Measurements from ENCODE around the gene TEC. TPM values are rescaled to one million over a fixed set of nuclear protein-coding genes. Genes with fewer than 3 reads are reported as not detected.

The TEC gene
- polyA plus RNA-seq, 1 donor from 2014 or later: not detected

- no peaks in the 10 kb centered on the region for H4K20me1 ChIP-seq (ENCODE audit: insufficient read depth)
- H3K4me2 ChIP-seq (ENCODE audit: low read length): no peak overlapping the region
- H3K79me2 ChIP-seq (replicated peaks; ENCODE audit: insufficient read depth, low read length): no peaks in the 10 kb centered on the region
- no peaks in the 10 kb centered on the region for H3F3A ChIP-seq (ENCODE audit: insufficient read depth, low read length, poor library complexity, severe bottlenecking)
- H3K27ac ChIP-seq (ENCODE audit: low read length): no peak overlapping the region
- no peaks in the 10 kb centered on the region for H3K9me2 ChIP-seq (ENCODE audit: insufficient read depth, low read length)
- no peak for TF ChIP-seq POLR2AphosphoS5 (IDR thresholded peaks at IDR 0.05)
- no peak for TF ChIP-seq EP300 (conservative IDR thresholded peaks at IDR 0.05; ENCODE audit: poor library complexity, severe bottlenecking)
- no peak for TF ChIP-seq TAF1 (IDR thresholded peaks at IDR 0.05; ENCODE audit: low read depth)
- H3K27me3 ChIP-seq (ENCODE audit: insufficient read depth, low read depth, low read length): no peaks in the 10 kb centered on the region
- H3K9ac ChIP-seq (ENCODE audit: low read length): no peak overlapping the region
- no peak overlapping the region for H3K4me3 ChIP-seq (ENCODE audit: low read length)
- H3K9me3 ChIP-seq (ENCODE audit: low read length): no peaks in the 10 kb centered on the region
- no peak overlapping the region for H2AFZ ChIP-seq (ENCODE audit: low read depth, low read length)
- H3K36me3 ChIP-seq (ENCODE audit: insufficient read depth, low read length): no peaks in the 10 kb centered on the region
These were observed 97.0 kb downstream of the TEC start for GRCh38 chr4:48172651-48173050.

- Histone ChIP-seq H3K9ac (ENCODE audit: low read length) (no peak overlapping the region), H3K27ac (ENCODE audit: low read length) (no peak overlapping the region), H3K4me3 (ENCODE audit: low read length) (no peak overlapping the region), H3K36me3 (ENCODE audit: insufficient read depth, low read length) (no peaks in the 10 kb centered on the region), H3K9me3 (ENCODE audit: low read length) (no peaks in the 10 kb centered on the region), H4K20me1 (ENCODE audit: insufficient read depth) (no peaks in the 10 kb centered on the region), H3K9me2 (ENCODE audit: insufficient read depth, low read length) (no peaks in the 10 kb centered on the region), H3K79me2 (replicated peaks; ENCODE audit: insufficient read depth, low read length) (no peaks in the 10 kb centered on the region), H3K27me3 (ENCODE audit: insufficient read depth, low read depth, low read length) (no peaks in the 10 kb centered on the region), H3K4me2 (ENCODE audit: low read length) (no peak overlapping the region), H3F3A (ENCODE audit: insufficient read depth, low read length, poor library complexity, severe bottlenecking) (no peaks in the 10 kb centered on the region), H2AFZ (ENCODE audit: low read depth, low read length) (no peak overlapping the region)
- TF ChIP-seq CTCF (IDR thresholded peaks at IDR 0.05; ENCODE audit: poor library complexity, severe bottlenecking) (no peak), EZH2 (IDR thresholded peaks at IDR 0.05; ENCODE audit: borderline replicate concordance, insufficient read depth, low read length, poor library complexity, severe bottlenecking) (no peak), TAF1 (IDR thresholded peaks at IDR 0.05; ENCODE audit: low read depth) (no peak), POLR2AphosphoS5 (IDR thresholded peaks at IDR 0.05) (no peak), SMC3 (conservative IDR thresholded peaks at IDR 0.05; ENCODE audit: poor library complexity) (no peak), RAD21 (conservative IDR thresholded peaks at IDR 0.05) (no peak), REST (IDR thresholded peaks at IDR 0.05; ENCODE audit: borderline replicate concordance) (no peak), MXI1 (conservative IDR thresholded peaks at IDR 0.05; ENCODE audit: poor library complexity, severe bottlenecking) (no peak), EP300 (conservative IDR thresholded peaks at IDR 0.05; ENCODE audit: poor library complexity, severe bottlenecking) (no peak)
These were observed 100.0 kb downstream of the TEC start for GRCh38 chr4:48169636-48170035.
